Gastroesophageal sphincter (tissue), 4 donors: Measurements from ENCODE around the gene ADM5. TPM values are rescaled to one million over a fixed set of nuclear protein-coding genes. Genes with fewer than 3 reads are reported as not detected.

Source experiments
- ATAC-seq: fragments of 150-250 bp; one replicate; pipeline ENCODE4 v1.9.1; 2016; ENCODE audit warnings: mild to moderate bottlenecking, moderate library complexity
- H3K27ac ChIP-seq, 4 donors: fragments of 200-600 bp; sonication (generic) in 3 of 4; 1 replicate in 3 of 4; 2 replicates in 1 of 4; pipeline ENCODE4 v1.5.1; 2016 to 2019
- H3K27me3 ChIP-seq: fragments of 200-600 bp; sonication (generic); one replicate; pipeline ENCODE4 v1.5.1; 2019
- H3K36me3 ChIP-seq, 2 donors: fragments of 200-600 bp; sonication (generic); one replicate each; pipeline ENCODE4 v1.5.1; 2019; ENCODE audit warnings: control low read depth in 1 of 2
- H3K4me1 ChIP-seq, 3 donors: fragments of 200-600 bp; sonication (generic); 1 replicate in 2 of 3; 2 replicates in 1 of 3; pipeline ENCODE4 v1.5.1; 2016 to 2019; ENCODE audit warnings: control low read depth in 2 of 3
- H3K4me3 ChIP-seq, 2 donors: fragments of 200-600 bp; sonication (generic); one replicate each; pipeline ENCODE4 v1.5.1; 2019; ENCODE audit warnings: mild to moderate bottlenecking in 1 of 2, moderate library complexity in 1 of 2
- H3K9me3 ChIP-seq, 3 donors: fragments of 200-600 bp; sonication (generic); one replicate each; pipeline ENCODE4 v1.5.1; 2017 to 2019; ENCODE audit warnings: control low read depth in 2 of 3
- CTCF ChIP-seq, 4 experiments: fragments of 200-600 bp in 2 of 4; fragments of 450-650 bp in 2 of 4; sonication (generic) in 1 of 4; IDR thresholded peaks; one replicate each; pipeline ENCODE4 v1.5.1; 2017 to 2019; ENCODE audit warnings: antibody characterized with exemption in 4 of 4, mild to moderate bottlenecking in 2 of 4, moderate library complexity in 2 of 4
- EP300 ChIP-seq: sonication (generic); formaldehyde crosslinking; IDR thresholded peaks from one replicate; pipeline ENCODE4 v1.6.1; 2017; ENCODE audit warnings: antibody characterized with exemption, mild to moderate bottlenecking
- POLR2A ChIP-seq, 2 donors: fragments of 450-650 bp; IDR thresholded peaks; one replicate each; pipeline ENCODE4 v1.6.1; 2017; ENCODE audit warnings: antibody characterized with exemption in 2 of 2, mild to moderate bottlenecking in 2 of 2, moderate library complexity in 1 of 2
- POLR2AphosphoS5 ChIP-seq: sonication (generic); formaldehyde crosslinking; IDR thresholded peaks from one replicate; pipeline ENCODE4 v1.6.1; 2017; ENCODE audit warnings: antibody characterized with exemption
- WGBS, 2 donors: methylation state at CpG; one replicate each; pipeline ENCODE4 v1.1.5; 2018; ENCODE audit warnings: low coverage in 1 of 2; 5-methylcytosine and 5-hydroxymethylcytosine counted together
- small RNA-seq, 4 donors: library from RNA; depleted of rRNA; stranded (forward); fragments of <200 nt; gene quantifications; one replicate each; pipeline ENCODE3, GENCODE V24; 2016
- total RNA-seq, 4 donors: library from RNA; depleted of rRNA; stranded (reverse); fragments of >200 nt; gene quantifications; one replicate each; pipeline ENCODE4 v1.1.0, GENCODE V29; 2016

The ADM5 gene
- total RNA-seq, 4 donors from 2014 or later = 1.3 to 4.1 (median 1.5) TPM; not detected in 1

- Histone ChIP-seq H3K9me3 (no peaks in the 10 kb centered on the region), H3K36me3 (no peaks in the 10 kb centered on the region), H3K27ac (no peak overlapping the region), H3K4me1 (no peaks in the 10 kb centered on the region), H3K27me3 (no peaks in the 10 kb centered on the region), H3K4me3 (no peak overlapping the region)
- TF ChIP-seq POLR2AphosphoS5 (no peak), POLR2A (IDR thresholded peaks at IDR 0.05) (no peak), CTCF (IDR thresholded peaks at IDR 0.05) (no peak), EP300 (no peak)
- 50 to 75% methylated on average over 1 of the region's 1 CpG for WGBS, 2 donors
- no peak for ATAC-seq
These were observed 49.7 kb downstream of the ADM5 start for GRCh38 chr19:49739098-49739497.

DNA sequence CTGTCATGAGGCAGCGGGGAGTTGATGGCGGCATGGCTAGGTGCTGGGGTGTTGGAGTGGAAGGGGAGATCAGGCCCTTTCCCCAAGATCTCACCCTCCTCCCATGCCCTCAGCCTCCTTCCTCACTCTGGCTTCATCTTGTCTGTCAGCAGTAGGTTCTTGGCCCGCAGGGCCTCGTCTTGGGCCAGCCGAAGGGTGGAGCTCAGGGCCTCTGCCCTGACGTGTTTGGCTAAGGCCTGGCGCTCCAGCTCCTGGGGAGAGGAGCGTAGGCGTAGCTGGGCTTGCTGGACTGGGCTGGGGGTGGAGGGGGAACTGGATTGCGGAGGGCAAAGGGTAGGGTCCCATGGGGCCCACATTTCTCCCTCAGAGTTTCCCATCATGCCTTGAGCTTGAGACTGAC lies 50.5 kb downstream of the ADM5 start:
- H3K27me3 ChIP-seq = no peaks in the 10 kb centered on the region
- H3K27ac ChIP-seq = no peak overlapping the region
- WGBS, 2 donors = 100% methylated on average over 1 of the region's 10 CpGs; no CpG with 5 or more reads in 1 of the 2 donors
- H3K36me3 ChIP-seq = no peaks in the 10 kb centered on the region
- TF ChIP-seq POLR2A (IDR thresholded peaks at IDR 0.05) (no peak), EP300 (no peak), CTCF (IDR thresholded peaks at IDR 0.05) (no peak), POLR2AphosphoS5 (no peak)
- no peak overlapping the region for H3K4me3 ChIP-seq
- ATAC-seq = no peak
- H3K4me1 ChIP-seq = no peaks in the 10 kb centered on the region
- H3K9me3 ChIP-seq = no peaks in the 10 kb centered on the region

Small RNA genes lying within 50 kb of the gene (small RNA-seq; reads per million reads assigned to genes)
- 0 to 0.51 (median 0.15) reads per million in 4 donors for gene MIR5088

Other genes with a start within 250 kb of the ADM5 start
- gene SLC17A7, start 248.1 kb upstream of the ADM5 start, total RNA-seq = 1 to 10 TPM; 1.1 to 1.7 (median 1.2) TPM
- 10 to 100 TPM; 67.2 to 82.4 (median 72.5) TPM for gene PIH1D1, start 237.8 kb upstream of the ADM5 start, total RNA-seq
- gene ALDH16A1, start 236.4 kb upstream of the ADM5 start, total RNA-seq = 10 to 100 TPM; 11.8 to 34.4 (median 22.2) TPM
- gene FLT3LG, start 215.4 kb upstream of the ADM5 start, total RNA-seq = 10 to 100 TPM in 1 of 4 donors, 1 to 10 TPM in 3; 3.1 to 21.0 (median 7.6) TPM
- gene RPL13A, start 202.0 kb upstream of the ADM5 start, total RNA-seq = 1,000 to 10,000 TPM; 1,269 to 3,399 (median 2,205) TPM
- 1,000 to 10,000 TPM; 2,443 to 5,156 (median 3,385) TPM for gene RPS11, start 193.2 kb upstream of the ADM5 start, total RNA-seq
- gene FCGRT, start 176.9 kb upstream of the ADM5 start, total RNA-seq = 100 to 1,000 TPM in 3 of 4 donors, 10 to 100 TPM in 1; 78.6 to 255 (median 158) TPM
- gene RCN3, start 161.6 kb upstream of the ADM5 start, total RNA-seq = 10 to 100 TPM in 3 of 4 donors, 1 to 10 TPM in 1; 8.2 to 21.0 (median 12.0) TPM
- 10 to 100 TPM; 45.5 to 59.6 (median 51.8) TPM for gene NOSIP, start 109.0 kb upstream of the ADM5 start, total RNA-seq
- 1 to 10 TPM in 2 of 4 donors, not detected in 2; 1.0 to 1.1 TPM for gene PRRG2, start 108.3 kb upstream of the ADM5 start, total RNA-seq
- 10 to 100 TPM in 3 of 4 donors, 1 to 10 TPM in 1; 9.3 to 24.1 (median 14.8) TPM for gene PRR12, start 98.4 kb upstream of the ADM5 start, total RNA-seq
- gene RRAS, start 49.5 kb upstream of the ADM5 start, total RNA-seq = 100 to 1,000 TPM; 100 to 162 (median 136) TPM
- 10 to 100 TPM; 18.2 to 37.5 (median 18.5) TPM for gene SCAF1, start 47.4 kb upstream of the ADM5 start, total RNA-seq
- gene IRF3, start 23.7 kb upstream of the ADM5 start, total RNA-seq = 10 to 100 TPM; 29.2 to 68.6 (median 39.9) TPM
- gene BCL2L12, start 23.7 kb upstream of the ADM5 start, total RNA-seq = 1 to 10 TPM; 3.3 to 7.9 (median 6.4) TPM
- gene PRMT1, start 12.3 kb upstream of the ADM5 start, total RNA-seq = 100 to 1,000 TPM; 137 to 152 (median 146) TPM
- gene CPT1C, start 1.5 kb downstream of the ADM5 start, total RNA-seq = 1 to 10 TPM; 2.0 to 3.0 (median 2.6) TPM
- 1 to 10 TPM in 1 of 4 donors, under 1 TPM in 1, not detected in 2; 0.73 to 4.2 TPM for gene TSKS, start 73.7 kb downstream of the ADM5 start, total RNA-seq
- 100 to 1,000 TPM in 1 of 4 donors, 10 to 100 TPM in 3; 69.9 to 103 (median 76.1) TPM for gene AP2A1, start 77.4 kb downstream of the ADM5 start, total RNA-seq
- gene FUZ, start 123.7 kb downstream of the ADM5 start, total RNA-seq = 10 to 100 TPM; 14.8 to 23.0 (median 20.1) TPM
- gene MED25, start 128.7 kb downstream of the ADM5 start, total RNA-seq = 10 to 100 TPM; 26.7 to 36.1 (median 28.7) TPM
- 10 to 100 TPM; 52.9 to 89.1 (median 60.0) TPM for gene PTOV1, start 161.6 kb downstream of the ADM5 start, total RNA-seq
- 10 to 100 TPM; 12.5 to 64.3 (median 29.4) TPM for gene PNKP, start 178.0 kb downstream of the ADM5 start, total RNA-seq
- gene AKT1S1, start 187.8 kb downstream of the ADM5 start, total RNA-seq = 10 to 100 TPM; 14.4 to 24.6 (median 19.7) TPM
- 10 to 100 TPM; 25.1 to 41.9 (median 37.3) TPM for gene TBC1D17, start 188.1 kb downstream of the ADM5 start, total RNA-seq
- 1 to 10 TPM in 1 of 4 donors, under 1 TPM in 1, not detected in 2; 0.39 to 1.2 TPM for gene IL4I1, start 207.3 kb downstream of the ADM5 start, total RNA-seq
- 10 to 100 TPM; 12.3 to 22.7 (median 16.7) TPM for gene ATF5, start 239.6 kb downstream of the ADM5 start, total RNA-seq
- gene NUP62, start 239.9 kb downstream of the ADM5 start, total RNA-seq = 10 to 100 TPM; 30.1 to 43.2 (median 37.7) TPM